ENCODE data around the gene RNF187. TPM values are rescaled to one million over a fixed set of nuclear protein-coding genes. Genes with fewer than 3 reads are reported as not detected.

The RNF187 gene
- total RNA-seq, 1 experiment from 2014 or later, result 63.4 TPM

- Histone ChIP-seq H3K23me2 (ENCODE audit: insufficient read length, low read depth, low read length, poor library complexity, severe bottlenecking) (peaks cover 5% of the 10 kb centered on the region), H2AFZ (ENCODE audit: low read length) (no peak overlapping the region)
- no CpG with 5 or more reads among the region's 60 CpGs for WGBS (ENCODE audit: extremely low coverage, insufficient read length, low lambda C conversion rate)
Measured at GRCh38 chr1:228486596-228487335, 416 bp upstream of the RNF187 start.

More at GRCh38 chr1:228486596-228487335, 416 bp upstream of the RNF187 start:
- Histone ChIP-seq H3K27me3 (ENCODE audit: insufficient read depth, low read length) (no peaks in the 10 kb centered on the region; the same call in 1 of the 2 replicates), H2AK5ac (ENCODE audit: insufficient read length, low read length) (no peak overlapping the region), H3K79me2 (ENCODE audit: insufficient read depth, low read length) (no peaks in the 10 kb centered on the region), H4K91ac (ENCODE audit: insufficient read length, low read depth, low read length) (no peak overlapping the region), H2BK12ac (ENCODE audit: insufficient read length, low read depth, low read length) (no peak overlapping the region), H3K9ac (ENCODE audit: extremely low read depth, insufficient read length, low read length) (peak overlapping the region; percentile 73), H2BK20ac (ENCODE audit: low read depth, low read length, poor library complexity, severe bottlenecking) (no peak overlapping the region), H3K9me3 (ENCODE audit: control insufficient read depth, low read depth, low read length) (no peaks in the 10 kb centered on the region), H3K4me2 (ENCODE audit: insufficient read depth, insufficient read length, low read length) (peak overlapping the region; percentile 60), H3K18ac (ENCODE audit: insufficient read length, low read depth, low read length) (peak overlapping the region; percentile 97), H3K4ac (ENCODE audit: low read depth, low read length) (no peak overlapping the region), H3K79me1 (ENCODE audit: insufficient read depth, low read depth, low read length, poor library complexity, severe bottlenecking) (no peaks in the 10 kb centered on the region), H4K8ac (replicated peaks; ENCODE audit: insufficient read length, low read depth, low read length) (no peak overlapping the region), H3K23ac (ENCODE audit: insufficient read length, low read depth, low read length) (no peak overlapping the region), H3K4me1 (ENCODE audit: insufficient read depth, low read length) (no peaks in the 10 kb centered on the region; the same call in 1 of the 2 replicates), H2BK120ac (ENCODE audit: low read depth, low read length, poor library complexity, severe bottlenecking) (no peak overlapping the region), H3K27ac (ENCODE audit: insufficient read length, low read depth, low read length) (peak overlapping the region; percentile 63), H2BK15ac (ENCODE audit: low read depth, low read length) (no peak overlapping the region), H3K14ac (ENCODE audit: insufficient read depth, low read length) (peak overlapping the region; percentile 89), H3K56ac (ENCODE audit: insufficient read length, low read depth, low read length) (no peak overlapping the region), H3T11ph (ENCODE audit: low read length) (no peak overlapping the region), H2BK5ac (ENCODE audit: insufficient read length, low read length) (peak overlapping the region; percentile 2), H4K20me1 (ENCODE audit: control insufficient read depth, insufficient read depth, insufficient read length) (no peaks in the 10 kb centered on the region), H4K5ac (ENCODE audit: insufficient read length, low read depth, low read length) (no peak overlapping the region)
- no peak for TF ChIP-seq CTCF (conservative IDR thresholded peaks at IDR 0.05)
- Mint-ChIP-seq H3K27me3 (ENCODE audit: low read depth) (peaks cover 30% of the 10 kb centered on the region), H3K27ac (peak overlapping the region; percentile 99 to 100 (median 100)), H3K4me1 (peaks cover 2 to 9% of the 10 kb centered on the region in 2 experiments; a peak in 2 of 4 replicates), H3K36me3 (ENCODE audit: insufficient read depth in 1 of 3, low read depth in 3 of 3) (peaks cover 11 to 27% (median 20%) of the 10 kb centered on the region in 3 experiments; a peak in 6 of 7 replicates), H3K9me3 (no peaks in the 10 kb centered on the region), H3K4me3 (peak overlapping the region; percentile 84 to 98)
- peak; percentile 96 for DNase-seq

Measured in H9 (cell line).